ENCODE measurements around the gene SLIT3. TPM values are rescaled to one million over a fixed set of nuclear protein-coding genes. Genes with fewer than 3 reads are reported as not detected.

Gene SLIT3
- polyA plus RNA-seq, 1 of the 3 experiments (the other 2 are of a cell fraction) = 119 TPM

DNA sequence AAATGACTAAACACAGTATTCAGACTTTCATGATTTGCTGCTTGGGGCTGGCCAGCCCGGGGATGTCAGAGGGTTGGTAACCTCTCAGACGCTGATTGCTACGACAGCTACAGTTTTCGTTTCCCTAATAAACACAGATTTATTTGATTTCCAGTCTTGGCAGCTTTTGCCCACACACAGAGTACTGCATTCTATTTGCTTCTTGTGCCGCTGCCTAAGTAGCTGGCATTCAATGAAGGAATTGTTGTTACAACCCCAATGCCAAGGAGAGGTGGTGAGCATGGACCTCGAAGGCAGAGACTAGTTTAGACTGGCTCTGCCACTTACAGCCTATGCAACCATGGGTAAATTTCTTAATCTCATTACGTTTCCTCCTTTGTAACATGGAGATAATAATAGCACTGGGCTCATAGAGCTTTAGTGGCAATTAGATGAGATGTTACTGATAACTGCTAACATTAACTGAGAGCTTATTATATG is 474.7 kb downstream of the SLIT3 start (continued):
- TF ChIP-seq TEAD4 (IDR thresholded peaks at IDR 0.05; ENCODE audit: borderline replicate concordance, insufficient read depth) = no peak
- no peak for TF ChIP-seq EZH2phosphoT487 (IDR thresholded peaks at IDR 0.05; ENCODE audit: borderline replicate concordance, low read depth)
- no peak for TF ChIP-seq YY1 (IDR thresholded peaks at IDR 0.05; ENCODE audit: low read depth)
- peak; percentile 94 for TF ChIP-seq GATA2 (CRISPR knock-in tag; IDR thresholded peaks at IDR 0.05)
- TF ChIP-seq, protein P1, sequence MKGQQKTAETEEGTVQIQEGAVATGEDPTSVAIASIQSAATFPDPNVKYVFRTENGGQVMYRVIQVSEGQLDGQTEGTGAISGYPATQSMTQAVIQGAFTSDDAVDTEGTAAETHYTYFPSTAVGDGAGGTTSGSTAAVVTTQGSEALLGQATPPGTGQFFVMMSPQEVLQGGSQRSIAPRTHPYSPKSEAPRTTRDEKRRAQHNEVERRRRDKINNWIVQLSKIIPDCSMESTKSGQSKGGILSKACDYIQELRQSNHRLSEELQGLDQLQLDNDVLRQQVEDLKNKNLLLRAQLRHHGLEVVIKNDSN (IDR thresholded peaks at IDR 0.05; ENCODE audit: borderline replicate concordance, low read depth) = no peak
- no peak for TF ChIP-seq CHD2 (IDR thresholded peaks at IDR 0.05; ENCODE audit: low read length, partially characterized antibody)
- no peak for TF ChIP-seq RXRA (IDR thresholded peaks at IDR 0.05; ENCODE audit: borderline replicate concordance, low read depth)
- TF ChIP-seq MEF2A (IDR thresholded peaks at IDR 0.05; ENCODE audit: borderline replicate concordance, low read depth) = no peak
- TF ChIP-seq, protein P2, sequence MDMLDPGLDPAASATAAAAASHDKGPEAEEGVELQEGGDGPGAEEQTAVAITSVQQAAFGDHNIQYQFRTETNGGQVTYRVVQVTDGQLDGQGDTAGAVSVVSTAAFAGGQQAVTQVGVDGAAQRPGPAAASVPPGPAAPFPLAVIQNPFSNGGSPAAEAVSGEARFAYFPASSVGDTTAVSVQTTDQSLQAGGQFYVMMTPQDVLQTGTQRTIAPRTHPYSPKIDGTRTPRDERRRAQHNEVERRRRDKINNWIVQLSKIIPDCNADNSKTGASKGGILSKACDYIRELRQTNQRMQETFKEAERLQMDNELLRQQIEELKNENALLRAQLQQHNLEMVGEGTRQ (IDR thresholded peaks at IDR 0.05; ENCODE audit: borderline replicate concordance, low read depth, low read length) = no peak
- no peak for TF ChIP-seq FOSL2 (IDR thresholded peaks at IDR 0.05; ENCODE audit: borderline replicate concordance, low read depth)

DNA sequence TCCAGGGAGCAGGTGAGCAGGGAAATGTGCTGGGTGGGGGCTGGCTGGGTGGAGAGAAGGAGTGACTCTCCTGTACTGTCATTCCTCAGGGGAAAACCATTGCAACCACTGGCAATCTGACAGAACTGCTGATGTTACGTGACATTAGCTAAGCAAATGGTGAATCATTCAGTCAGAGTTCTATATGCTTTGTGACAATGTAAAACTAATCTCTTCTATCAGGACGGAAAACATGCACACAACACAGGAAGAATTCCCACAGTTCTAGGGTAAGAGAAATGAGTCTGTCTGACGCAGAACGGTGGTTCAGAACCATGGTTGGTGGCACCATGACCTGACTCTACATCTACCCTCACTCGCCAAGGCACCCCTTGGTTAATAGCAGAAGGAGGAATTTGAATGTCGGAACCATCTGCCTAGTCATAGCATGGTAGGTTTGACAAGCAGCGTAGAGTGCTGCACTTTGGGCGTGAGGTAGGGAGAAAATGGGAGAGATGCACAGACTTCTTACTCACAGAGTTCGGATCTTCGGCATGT is 478.1 kb downstream of the SLIT3 start:
- H3K4me1 ChIP-seq (ENCODE audit: control insufficient read depth in 1 of 2, insufficient read depth in 2 of 2, low read depth in 1 of 2, low read length in 1 of 2) = peaks cover 0 to 96% of the 10 kb centered on the region in 2 experiments; a peak in 3 of 4 replicates
- TF ChIP-seq GATA2 (CRISPR knock-in tag; IDR thresholded peaks at IDR 0.05) = 0 out of 2 replicates have a peak, but pooled peaks have one; percentile 21
- 0 out of 2 replicates have a peak, but pooled peaks have one; percentile 43 for TF ChIP-seq FOXJ3 (CRISPR knock-in tag; IDR thresholded peaks at IDR 0.05)
- TF ChIP-seq EZH2phosphoT487 (IDR thresholded peaks at IDR 0.05; ENCODE audit: borderline replicate concordance, low read depth) = no peak
- no peak for TF ChIP-seq RCOR1 (IDR thresholded peaks at IDR 0.05; ENCODE audit: low read length)
- TF ChIP-seq TAF1 (IDR thresholded peaks at IDR 0.05; ENCODE audit: borderline replicate concordance, low read depth, low read length) = no peak
- H3K27me3 ChIP-seq (ENCODE audit: insufficient read depth) = no peaks in the 10 kb centered on the region
- H3K9me2 ChIP-seq = no peaks in the 10 kb centered on the region
- H3K79me2 ChIP-seq (ENCODE audit: insufficient read depth) = no peaks in the 10 kb centered on the region
- H3F3A ChIP-seq (replicated peaks; ENCODE audit: insufficient read depth) = no peaks in the 10 kb centered on the region
- H4K20me1 ChIP-seq (ENCODE audit: insufficient read depth) = no peaks in the 10 kb centered on the region
- POLR2A ChIA-PET = interaction anchor here (1.1 to 1.6 kb wide), 3 partner anchors 9 to 116 kb away, joined by 3 to 9 read pairs (median 3); no protein-coding TSS in a partner anchor
- peaks cover 8 to 91% of the 10 kb centered on the region in 2 experiments for H3K36me3 ChIP-seq (replicated peaks in 1 of 2; ENCODE audit: control insufficient read depth in 1 of 2, insufficient read depth in 2 of 2, low read length in 1 of 2)
- CTCF ChIA-PET = no interaction called here
- H3K27ac ChIP-seq (ENCODE audit: low read depth in 2 of 2, low read length in 1 of 2) = peak overlapping the region in 1 of 2 experiments; percentile 87; a peak in 2 of 4 replicates
- H3K9me3 ChIP-seq = no peaks in the 10 kb centered on the region
- no peak overlapping the region for H3K4me3 ChIP-seq (ENCODE audit: low read depth in 2 of 2, low read length in 1 of 2)
- no peak overlapping the region for H2AFZ ChIP-seq (ENCODE audit: low read depth)
- 81% methylated on average over 10 of the region's 10 CpGs for whole genome bisulfite sequencing (ENCODE audit: low lambda C conversion rate)
- H3K4me2 ChIP-seq = no peak overlapping the region
- H3K9ac ChIP-seq = no peak overlapping the region
- DNase-seq = no peak

Data from SK-N-SH (cell line).